D721Med (cell line): Measurements from ENCODE around the gene ARHGDIB.

Experiments
- DNase-seq: peaks from one replicate; pipeline ENCODE4 v3.0.0; 2011; ENCODE audit warnings: low spot score; ENCODE audit not compliant: insufficient read length
- FAIRE-seq: peaks from 2 replicates; lab custom pipeline; 2011; peaks lifted over from hg19 to GRCh38; lab: Jason Lieb, UNC
- CTCF ChIP-seq: IDR thresholded peaks from 2 replicates; pipeline ENCODE4 v1.5.1; 2012; ENCODE audit warnings: mild to moderate bottlenecking, control low read depth; ENCODE audit not compliant: insufficient read depth; ENCODE audit errors: missing control alignments

The ARHGDIB gene

GRCh38 chr12:14984036-14984435, 22.6 kb upstream of the ARHGDIB start:
- FAIRE-seq (no peak), DNase-seq (no peak)
- TF ChIP-seq CTCF = no peak

GRCh38 chr12:14982991-14983390, 21.6 kb upstream of the ARHGDIB start:
- no peak for FAIRE-seq
- no peak for TF ChIP-seq CTCF
- no peak for DNase-seq

- no peak for DNase-seq
- FAIRE-seq = no peak
- TF ChIP-seq CTCF = no peak
These were observed 21.2 kb upstream of the ARHGDIB start for GRCh38 chr12:14982562-14982961.

- DNase-seq (no peak), FAIRE-seq (no peak)
- no peak for TF ChIP-seq CTCF
These were observed 19.6 kb upstream of the ARHGDIB start for GRCh38 chr12:14981049-14981448.

GRCh38 chr12:14979468-14979867, 18.1 kb upstream of the ARHGDIB start:
- TF ChIP-seq CTCF = no peak
- no peak for FAIRE-seq
- DNase-seq = no peak

GRCh38 chr12:14976658-14977057, 15.3 kb upstream of the ARHGDIB start:
- FAIRE-seq = no peak
- no peak for DNase-seq
- no peak for TF ChIP-seq CTCF

GRCh38 chr12:14975457-14975856, 14.1 kb upstream of the ARHGDIB start:
- no peak for FAIRE-seq
- TF ChIP-seq CTCF = no peak
- no peak for DNase-seq
